Heart right ventricle (tissue), 16 donors: ENCODE measurements around the gene CTDSPL. TPM values are rescaled to one million over a fixed set of nuclear protein-coding genes. Genes with fewer than 3 reads are reported as not detected.
"Not testable (repeated sequence)": the region's sequence is repeated elsewhere in the genome, so short reads cannot be mapped to it uniquely, and the experiment has no call there.

Experiments
- ATAC-seq, 8 donors: fragments of 200-7000 bp; cut with Tn5 transposase; one replicate each; pipeline ENCODE4 v1.9.1; 2020; ENCODE audit warnings: mild to moderate bottlenecking in 8 of 8, moderate library complexity in 8 of 8, moderate number of reproducible peaks in 1 of 8
- DNase-seq, 2 donors: peaks; one replicate each; pipeline ENCODE4 v3.0.0-alpha.2; 2020
- H3K27ac ChIP-seq, 10 donors: fragments of 200-600 bp; sonication (generic) in 2 of 10; one replicate each; pipeline versions ENCODE4 v1.5.0 to v1.8.0; 2020 to 2022; ENCODE audit warnings: mild to moderate bottlenecking in 3 of 10
- H3K27me3 ChIP-seq, 7 donors: fragments of 200-600 bp; one replicate each; pipeline ENCODE4 v1.8.0; 2021 to 2022; ENCODE audit warnings: mild to moderate bottlenecking in 2 of 7
- H3K36me3 ChIP-seq, 9 donors: fragments of 200-600 bp; sonication (generic) in 1 of 9; one replicate each; pipeline versions ENCODE4 v1.5.0 to v1.8.0; 2020 to 2022; ENCODE audit warnings: mild to moderate bottlenecking in 2 of 9
- H3K4me1 ChIP-seq, 9 donors: fragments of 200-600 bp; sonication (generic) in 1 of 9; one replicate each; pipeline versions ENCODE4 v1.5.0 to v1.8.0; 2020 to 2022; ENCODE audit warnings: mild to moderate bottlenecking in 4 of 9
- H3K4me3 ChIP-seq, 10 donors: fragments of 200-600 bp; sonication (generic) in 2 of 10; one replicate each; pipeline versions ENCODE4 v1.5.0 to v1.8.0; 2020 to 2022; ENCODE audit warnings: mild to moderate bottlenecking in 7 of 10, moderate library complexity in 2 of 10
- H3K9me3 ChIP-seq, 11 donors: fragments of 200-600 bp in 10 of 11; sonication (generic) in 2 of 11; one replicate each; pipeline versions ENCODE4 v1.5.0 to v1.8.0; 2013 to 2022; ENCODE audit warnings: mild to moderate bottlenecking in 2 of 11, control low read depth in 1 of 11, moderate library complexity in 1 of 11
- WGBS, 2 donors: extraction: QIAGEN DNeasy Blood & Tissue Kit; methylation state at CpG; one replicate each; pipeline ENCODE4 v1.1.7; 2013; ENCODE audit warnings: inconsistent platforms in 1 of 2; 5-methylcytosine and 5-hydroxymethylcytosine counted together
- intact Hi-C, 10 donors: fragments of 100-400 bp; cut with DNase I; formaldehyde crosslinking; loops; one replicate each; pipeline versions ENCODE4 v1.11.1 to v1.14.2; 2022
- polyA plus RNA-seq, 2 donors: library from polyadenylated mRNA; stranded (reverse); fragments of 200-250 nt; gene quantifications; one replicate each; pipeline ENCODE4 v1.2.3, GENCODE V29; 2013
- total RNA-seq, 10 donors: library from RNA; stranded (reverse); fragmentation: NEBNext Ultra II Directional in 3 of 10; extraction: Animal tissue kit (Norgen Biotek cat#: 25700) in 3 of 10; gene quantifications; one replicate each; pipeline versions ENCODE4 v1.2.1 to v1.2.4, GENCODE V29; 2021 to 2023
- TF ChIP-seq, protein P1 (sequence below), 9 donors: fragments of 200-600 bp; sonication (generic) in 2 of 9; IDR thresholded peaks; one replicate each; pipeline versions ENCODE4 v1.5.0 to v1.8.0; 2021 to 2022; ENCODE audit warnings: antibody characterized with exemption in 9 of 9, mild to moderate bottlenecking in 5 of 9, moderate library complexity in 1 of 9
- donor health status: Arrhythmogenic right ventricular cardiomyopathy.
- donor health status: ischemic (EF 13 %, LVEDD 7.1; RV severe dilation, severe dysfunction).
- donor health status: healthy with polysubstance abuse.
- donor health status: DM: no; HTN: yes; CAD: no.
- donor health status: DM: no; HTN: no; CAD: no.
- donor health status: ischemic (EF 25% LVEDD 6.9; RV normal size, moderate dysfunction).
- donor health status: ischemic (EF 25% LVEDD 5.7; RV mildly dilated, moderate dysfunction).
- donor health status: healthy.
- donor health status: DM: yes; HTN: yes; CAD: no.
- donor health status: Ischemic cardiomyopathy.
- donor health status: ischemic (EF 35%, LVEDD 5.7; RV mildly dilated, moderate dysfunction).
- donor health status: nonischemic (EF 11% LVEDD 7.7; RV severe dilation, severe dysfunction).
- donor health status: DM: yes; HTN: yes; CAD: no.
- donor health status: PGD.
- donor health status: ischemic (EF 29% LVEDD 5.4; RV normal size, mild dysfunction).
- donor health status: nonischemic (EF 23%, LVEDD 6.1; RV moderate dilation, normal function).

CTDSPL gene
- total and polyA plus RNA-seq, 12 donors: 5.4 to 51.5 (median 41.2) TPM

- H3K4me3 ChIP-seq: no peak overlapping the region
- intact Hi-C loops: loop anchor here in 2 of 10 donors (5.0 kb wide), 1 partner anchor 117 kb away; no protein-coding TSS in a partner anchor
- DNase-seq (no peak), ATAC-seq (peak in 5 of 8 donors; percentile 4 to 56 (median 12))
- H3K27ac ChIP-seq: peak overlapping the region; percentile 11 to 84 (median 64)
- peaks cover 10 to 69% (median 28%) of the 10 kb centered on the region in 9 donors for H3K4me1 ChIP-seq
- no peaks in the 10 kb centered on the region for H3K27me3 ChIP-seq
- TF ChIP-seq, protein P1, sequence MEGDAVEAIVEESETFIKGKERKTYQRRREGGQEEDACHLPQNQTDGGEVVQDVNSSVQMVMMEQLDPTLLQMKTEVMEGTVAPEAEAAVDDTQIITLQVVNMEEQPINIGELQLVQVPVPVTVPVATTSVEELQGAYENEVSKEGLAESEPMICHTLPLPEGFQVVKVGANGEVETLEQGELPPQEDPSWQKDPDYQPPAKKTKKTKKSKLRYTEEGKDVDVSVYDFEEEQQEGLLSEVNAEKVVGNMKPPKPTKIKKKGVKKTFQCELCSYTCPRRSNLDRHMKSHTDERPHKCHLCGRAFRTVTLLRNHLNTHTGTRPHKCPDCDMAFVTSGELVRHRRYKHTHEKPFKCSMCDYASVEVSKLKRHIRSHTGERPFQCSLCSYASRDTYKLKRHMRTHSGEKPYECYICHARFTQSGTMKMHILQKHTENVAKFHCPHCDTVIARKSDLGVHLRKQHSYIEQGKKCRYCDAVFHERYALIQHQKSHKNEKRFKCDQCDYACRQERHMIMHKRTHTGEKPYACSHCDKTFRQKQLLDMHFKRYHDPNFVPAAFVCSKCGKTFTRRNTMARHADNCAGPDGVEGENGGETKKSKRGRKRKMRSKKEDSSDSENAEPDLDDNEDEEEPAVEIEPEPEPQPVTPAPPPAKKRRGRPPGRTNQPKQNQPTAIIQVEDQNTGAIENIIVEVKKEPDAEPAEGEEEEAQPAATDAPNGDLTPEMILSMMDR (IDR thresholded peaks at IDR 0.05): no peak
- no peaks in the 10 kb centered on the region for H3K9me3 ChIP-seq
- H3K36me3 ChIP-seq: peaks cover 0 to 66% (median 0%) of the 10 kb centered on the region in 9 donors
- WGBS, 2 donors: 72 to 85% methylated on average over 7 of the region's 7 CpGs
Observed at GRCh38 chr3:37969596-37970100, 108.0 kb downstream of the CTDSPL start.

- 93 to 97% methylated on average over 5 of the region's 5 CpGs for WGBS, 2 donors
- no peaks in the 10 kb centered on the region for H3K27me3 ChIP-seq
- ATAC-seq: no peak
- H3K9me3 ChIP-seq: no peaks in the 10 kb centered on the region
- H3K27ac ChIP-seq: peak overlapping the region in 1 of 10 donors; percentile 20
- intact Hi-C loops: no loop called here
- H3K4me3 ChIP-seq: no peak overlapping the region
- peaks cover 10 to 65% (median 30%) of the 10 kb centered on the region in 9 donors for H3K4me1 ChIP-seq
- peaks cover 0 to 63% (median 3%) of the 10 kb centered on the region in 9 donors for H3K36me3 ChIP-seq
- TF ChIP-seq, protein P1 (IDR thresholded peaks at IDR 0.05): no peak
- no peak for DNase-seq
Observed at GRCh38 chr3:37970802-37971201, 109.1 kb downstream of the CTDSPL start.

GRCh38 chr3:37971467-37971866 lies 109.8 kb downstream of the CTDSPL start:
- ATAC-seq (no peak), DNase-seq (no peak)
- Histone ChIP-seq H3K4me1 (peaks cover 10 to 65% (median 30%) of the 10 kb centered on the region in 9 donors), H3K27ac (no peak overlapping the region), H3K4me3 (no peak overlapping the region), H3K9me3 (no peaks in the 10 kb centered on the region), H3K36me3 (peaks cover 0 to 66% (median 10%) of the 10 kb centered on the region in 9 donors), H3K27me3 (no peaks in the 10 kb centered on the region)
- intact Hi-C loops: no loop called here
- TF ChIP-seq, protein P1 (IDR thresholded peaks at IDR 0.05): no peak

GRCh38 chr3:37972056-37972455 lies 110.4 kb downstream of the CTDSPL start:
- ATAC-seq, H3K27ac ChIP-seq, H3K4me3 ChIP-seq, intact Hi-C loops, H3K27me3 ChIP-seq, DNase-seq, H3K9me3 ChIP-seq: not testable (repeated sequence)
- 97 to 98% methylated on average over 8 of the region's 8 CpGs for WGBS, 2 donors
- peaks cover 8 to 60% (median 30%) of the 10 kb centered on the region in 9 donors for H3K4me1 ChIP-seq
- peaks cover 0 to 72% (median 13%) of the 10 kb centered on the region in 9 donors for H3K36me3 ChIP-seq
